Measurements from ENCODE around the gene CD8B2.

GRCh38 chr2:106553321-106553720 lies 66.2 kb downstream of the CD8B2 start:
- no peak for TF ChIP-seq CTCF (IDR thresholded peaks at IDR 0.05)
- no peak for TF ChIP-seq EP300 (IDR thresholded peaks at IDR 0.05)

Data from sigmoid colon (tissue), 4 donors.